ENCODE measurements around the gene RAB13. TPM values are rescaled to one million over a fixed set of nuclear protein-coding genes. Genes with fewer than 3 reads are reported as not detected.
"Not testable (repeated sequence)": the region's sequence is repeated elsewhere in the genome, so short reads cannot be mapped to it uniquely, and the experiment has no call there.

RAB13 gene
- total RNA-seq, 2 donors from 2014 or later: 62.7 to 84.7 TPM

DNA sequence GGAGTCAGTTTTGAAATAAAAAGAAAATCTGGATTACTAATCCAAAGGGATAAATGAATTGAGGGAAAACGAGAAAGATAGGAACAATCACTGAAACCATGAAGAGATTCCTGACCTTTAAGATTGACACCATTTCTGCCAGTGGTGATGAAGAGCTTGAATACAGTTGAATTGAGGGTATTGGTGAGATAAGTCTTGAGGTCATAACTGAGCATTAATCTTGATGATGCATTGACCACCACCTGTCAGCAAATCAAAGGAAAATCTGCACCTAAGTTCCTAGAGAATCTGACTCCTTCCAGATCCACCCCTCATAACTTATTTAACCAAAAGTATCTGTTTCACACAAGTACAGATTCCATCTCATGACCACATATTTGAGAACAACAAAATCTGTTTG is 26.0 kb upstream of the RAB13 start:
- Histone ChIP-seq H3K27ac (no peak overlapping the region), H3K4me1 (no peaks in the 10 kb centered on the region), H3K4me3 (no peak overlapping the region), H3K9ac (ENCODE audit: low read depth in 2 of 2, low read length in 2 of 2) (no peak overlapping the region), H3K9me3 (no peaks in the 10 kb centered on the region), H3K27me3 (no peaks in the 10 kb centered on the region), H3K36me3 (no peaks in the 10 kb centered on the region)
- TF ChIP-seq, protein P1, sequence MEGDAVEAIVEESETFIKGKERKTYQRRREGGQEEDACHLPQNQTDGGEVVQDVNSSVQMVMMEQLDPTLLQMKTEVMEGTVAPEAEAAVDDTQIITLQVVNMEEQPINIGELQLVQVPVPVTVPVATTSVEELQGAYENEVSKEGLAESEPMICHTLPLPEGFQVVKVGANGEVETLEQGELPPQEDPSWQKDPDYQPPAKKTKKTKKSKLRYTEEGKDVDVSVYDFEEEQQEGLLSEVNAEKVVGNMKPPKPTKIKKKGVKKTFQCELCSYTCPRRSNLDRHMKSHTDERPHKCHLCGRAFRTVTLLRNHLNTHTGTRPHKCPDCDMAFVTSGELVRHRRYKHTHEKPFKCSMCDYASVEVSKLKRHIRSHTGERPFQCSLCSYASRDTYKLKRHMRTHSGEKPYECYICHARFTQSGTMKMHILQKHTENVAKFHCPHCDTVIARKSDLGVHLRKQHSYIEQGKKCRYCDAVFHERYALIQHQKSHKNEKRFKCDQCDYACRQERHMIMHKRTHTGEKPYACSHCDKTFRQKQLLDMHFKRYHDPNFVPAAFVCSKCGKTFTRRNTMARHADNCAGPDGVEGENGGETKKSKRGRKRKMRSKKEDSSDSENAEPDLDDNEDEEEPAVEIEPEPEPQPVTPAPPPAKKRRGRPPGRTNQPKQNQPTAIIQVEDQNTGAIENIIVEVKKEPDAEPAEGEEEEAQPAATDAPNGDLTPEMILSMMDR (IDR thresholded peaks at IDR 0.05): no peak
- no peak for DNase-seq
- intact Hi-C loops (cut with DNase I): no loop called here

DNA sequence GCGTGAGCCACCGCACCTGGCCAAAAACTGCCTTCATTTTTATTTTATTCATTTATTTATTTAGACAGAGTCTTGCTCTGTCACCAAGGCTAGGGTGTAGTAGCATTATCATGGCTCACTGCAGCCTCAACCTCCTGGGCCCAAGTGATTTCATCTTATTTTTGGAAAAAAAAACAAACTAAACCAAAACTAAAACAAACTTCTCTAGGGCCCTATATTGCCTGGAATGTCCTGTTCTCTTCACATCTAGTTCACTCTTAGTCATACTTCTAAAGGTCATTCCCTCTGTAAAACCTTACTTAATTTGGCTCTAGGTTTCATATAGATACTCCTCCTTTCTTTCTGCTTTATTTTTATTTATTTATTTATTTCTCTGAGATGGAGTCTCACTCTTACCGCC is 20.0 kb upstream of the RAB13 start:
- DNase-seq: no peak
- TF ChIP-seq, protein P1 (IDR thresholded peaks at IDR 0.05): no peak
- no peak overlapping the region for H3K4me3 ChIP-seq
- H3K27ac ChIP-seq: no peak overlapping the region
- no peak overlapping the region for H3K9ac ChIP-seq (ENCODE audit: low read depth in 2 of 2, low read length in 2 of 2)
- intact Hi-C loops (cut with DNase I): no loop called here
- H3K9me3 ChIP-seq: no peaks in the 10 kb centered on the region
- no peaks in the 10 kb centered on the region for H3K36me3 ChIP-seq
- no peaks in the 10 kb centered on the region for H3K27me3 ChIP-seq
- H3K4me1 ChIP-seq: no peaks in the 10 kb centered on the region

DNA sequence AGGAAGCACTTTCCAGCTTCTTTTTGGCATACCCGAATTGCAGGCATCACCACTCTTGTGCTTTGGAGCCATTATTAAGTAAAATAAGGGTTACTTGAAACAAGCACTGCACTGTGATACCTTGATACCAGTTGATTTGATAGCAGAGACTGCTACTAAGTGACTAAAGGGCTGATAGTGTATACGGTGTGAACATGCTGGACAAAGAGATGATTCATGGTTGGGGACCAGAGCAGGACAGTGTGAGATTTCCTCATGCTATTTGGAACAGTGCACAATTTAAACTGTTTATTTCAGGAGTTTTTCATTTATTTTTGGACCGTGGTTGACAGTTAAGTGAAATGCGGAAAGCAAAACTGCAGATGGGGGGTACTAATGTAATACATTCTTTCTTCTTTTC is 14.3 kb upstream of the RAB13 start:
- intact Hi-C loops (cut with DNase I): no loop called here
- H3K9me3 ChIP-seq: no peaks in the 10 kb centered on the region
- no peak overlapping the region for H3K9ac ChIP-seq (ENCODE audit: low read depth in 2 of 2, low read length in 2 of 2)
- no peak overlapping the region for H3K27ac ChIP-seq
- H3K27me3 ChIP-seq: no peaks in the 10 kb centered on the region
- TF ChIP-seq, protein P1 (IDR thresholded peaks at IDR 0.05): no peak
- H3K4me3 ChIP-seq: no peak overlapping the region
- no peaks in the 10 kb centered on the region for H3K4me1 ChIP-seq
- no peak for DNase-seq
- no peaks in the 10 kb centered on the region for H3K36me3 ChIP-seq

DNA sequence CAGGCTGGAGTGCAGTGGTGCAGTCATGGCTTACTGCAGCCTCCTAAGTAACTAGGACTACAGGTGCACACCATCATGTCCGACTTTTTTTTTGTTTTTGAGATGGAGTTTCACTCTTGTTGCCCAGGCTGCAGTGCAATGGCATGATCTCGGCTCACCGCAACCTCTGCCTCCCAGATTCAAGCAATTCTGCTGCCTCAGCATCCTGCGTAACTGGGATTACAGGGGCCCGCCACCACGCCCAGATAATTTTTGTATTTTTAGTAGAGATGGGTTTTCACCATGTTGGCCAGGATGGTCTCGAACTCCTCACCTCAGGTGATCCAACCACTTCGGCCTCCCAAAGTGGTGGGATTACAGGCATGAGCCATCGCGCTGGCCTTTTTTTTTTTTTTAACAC is 10.7 kb upstream of the RAB13 start:
- DNase-seq; H3K27me3 ChIP-seq; H3K9me3 ChIP-seq; H3K4me1 ChIP-seq; H3K4me3 ChIP-seq; H3K9ac ChIP-seq (ENCODE audit: low read depth in 2 of 2, low read length in 2 of 2); H3K36me3 ChIP-seq; H3K27ac ChIP-seq; intact Hi-C loops (cut with DNase I): not testable (repeated sequence)

DNA sequence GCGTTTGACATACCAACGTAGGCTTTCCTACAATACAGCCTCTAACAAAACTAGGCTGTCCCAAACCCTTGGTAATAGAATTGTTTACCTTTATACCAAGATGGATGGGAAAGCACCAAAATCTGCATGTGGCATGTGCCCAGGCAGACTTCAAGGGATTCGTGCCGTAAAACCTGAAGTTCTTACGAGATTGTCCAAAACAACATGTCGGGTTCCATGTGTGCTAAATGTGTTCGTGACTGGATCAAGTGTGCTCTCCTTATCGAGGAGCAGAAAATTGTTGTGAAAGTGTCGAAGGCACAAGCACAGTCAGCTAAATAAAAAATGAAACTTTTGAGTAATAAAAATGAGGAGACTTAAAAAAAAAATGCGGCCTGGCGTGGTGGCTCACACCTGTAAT is 9.5 kb upstream of the RAB13 start:
- DNase-seq: no peak
- Histone ChIP-seq H3K4me1 (peaks cover 4% of the 10 kb centered on the region), H3K9me3 (no peaks in the 10 kb centered on the region), H3K4me3 (no peak overlapping the region), H3K9ac (ENCODE audit: low read depth in 2 of 2, low read length in 2 of 2) (no peak overlapping the region), H3K27me3 (no peaks in the 10 kb centered on the region), H3K27ac (no peak overlapping the region), H3K36me3 (no peaks in the 10 kb centered on the region)
- TF ChIP-seq, protein P1 (IDR thresholded peaks at IDR 0.05): no peak
- intact Hi-C loops (cut with DNase I): no loop called here

DNA sequence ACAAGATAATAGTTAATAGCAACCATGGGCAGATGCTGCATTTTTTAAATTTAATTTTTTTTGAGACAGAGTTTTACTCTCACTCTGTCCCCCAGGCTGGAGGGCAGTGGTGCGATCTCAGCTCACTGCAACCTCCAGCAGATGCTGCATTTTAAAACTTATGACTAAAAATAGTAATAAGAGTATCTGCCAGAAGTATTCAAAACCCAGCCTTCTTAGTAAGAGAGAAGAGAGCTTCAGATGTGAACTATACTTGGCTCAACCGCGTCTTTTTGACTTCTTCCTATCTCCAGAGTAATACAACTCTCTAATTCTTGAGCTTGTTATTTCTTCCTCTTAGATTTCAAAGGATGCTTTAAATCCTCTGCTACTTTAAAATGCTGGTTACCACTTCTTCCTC is 9.1 kb upstream of the RAB13 start:
- no peak overlapping the region for H3K9ac ChIP-seq (ENCODE audit: low read depth in 2 of 2, low read length in 2 of 2)
- no peaks in the 10 kb centered on the region for H3K27me3 ChIP-seq
- H3K4me1 ChIP-seq: peaks cover 4% of the 10 kb centered on the region
- TF ChIP-seq, protein P1 (IDR thresholded peaks at IDR 0.05): no peak
- no peaks in the 10 kb centered on the region for H3K9me3 ChIP-seq
- intact Hi-C loops (cut with DNase I): no loop called here
- DNase-seq: no peak
- H3K27ac ChIP-seq: no peak overlapping the region
- no peaks in the 10 kb centered on the region for H3K36me3 ChIP-seq
- no peak overlapping the region for H3K4me3 ChIP-seq

Data from colonic mucosa (tissue), 4 donors.